ENCODE results near the gene SLC25A51. TPM values are rescaled to one million over a fixed set of nuclear protein-coding genes. Genes with fewer than 3 reads are reported as not detected.

Gene SLC25A51
- polyA plus RNA-seq, 2 of the 4 experiments (the other 2 are of a cell fraction), result 17.2 to 24.3 TPM

GRCh38 chr9:37914701-37915358 is 10.9 kb upstream of the SLC25A51 start:
- FAIRE-seq (no peak), ATAC-seq (no peak), DNase-seq (ENCODE audit: low read depth in 1 of 2, low spot score in 1 of 2) (no peak)
- Histone ChIP-seq H3K27ac (peak overlapping the region in 1 of 2 experiments; percentile 73; a peak in 2 of 6 replicates), H3K4me3 (no peak overlapping the region), H3K9me3 (no peaks in the 10 kb centered on the region), H3K4me1 (peaks cover 19% of the 10 kb centered on the region; the same call in 2 of the 3 replicates), H3K4me2 (no peak overlapping the region)
- TF ChIP-seq POLR2A (IDR thresholded peaks at IDR 0.05; ENCODE audit: low read length), result no peak
- TF ChIP-seq E2F6 (IDR thresholded peaks at IDR 0.05; ENCODE audit: borderline replicate concordance, low read depth), result no peak
- no peak for TF ChIP-seq MAFK (IDR thresholded peaks at IDR 0.05; ENCODE audit: partially characterized antibody)
- no peak for TF ChIP-seq ATOH8 (CRISPR knock-in tag; IDR thresholded peaks at IDR 0.05; ENCODE audit: low read depth)
- TF ChIP-seq TFCP2L1 (CRISPR knock-in tag; IDR thresholded peaks at IDR 0.05), result no peak
- TF ChIP-seq HDAC2 (IDR thresholded peaks at IDR 0.05), result no peak
- no peak for TF ChIP-seq BCL3 (IDR thresholded peaks at IDR 0.05)
- TF ChIP-seq RNF2 (IDR thresholded peaks at IDR 0.05; ENCODE audit: borderline replicate concordance, low read depth), result no peak
- TF ChIP-seq GATA3 (IDR thresholded peaks at IDR 0.05; ENCODE audit: borderline replicate concordance), result no peak
- no peak for TF ChIP-seq HOXB13 (CRISPR knock-in tag; IDR thresholded peaks at IDR 0.05; ENCODE audit: low read depth)
- TF ChIP-seq NFE2L2 (conservative IDR thresholded peaks at IDR 0.05; ENCODE audit: low read length), result no peak
- TF ChIP-seq EHF (CRISPR knock-in tag; IDR thresholded peaks at IDR 0.05), result no peak
- TF ChIP-seq ELK1 (IDR thresholded peaks at IDR 0.05; ENCODE audit: low read depth, low read length), result no peak
- no peak for TF ChIP-seq MAZ (IDR thresholded peaks at IDR 0.05; ENCODE audit: borderline replicate concordance, low read depth, low read length)
- TF ChIP-seq ZC3H11A (IDR thresholded peaks at IDR 0.05), result no peak
- TF ChIP-seq, protein P1, sequence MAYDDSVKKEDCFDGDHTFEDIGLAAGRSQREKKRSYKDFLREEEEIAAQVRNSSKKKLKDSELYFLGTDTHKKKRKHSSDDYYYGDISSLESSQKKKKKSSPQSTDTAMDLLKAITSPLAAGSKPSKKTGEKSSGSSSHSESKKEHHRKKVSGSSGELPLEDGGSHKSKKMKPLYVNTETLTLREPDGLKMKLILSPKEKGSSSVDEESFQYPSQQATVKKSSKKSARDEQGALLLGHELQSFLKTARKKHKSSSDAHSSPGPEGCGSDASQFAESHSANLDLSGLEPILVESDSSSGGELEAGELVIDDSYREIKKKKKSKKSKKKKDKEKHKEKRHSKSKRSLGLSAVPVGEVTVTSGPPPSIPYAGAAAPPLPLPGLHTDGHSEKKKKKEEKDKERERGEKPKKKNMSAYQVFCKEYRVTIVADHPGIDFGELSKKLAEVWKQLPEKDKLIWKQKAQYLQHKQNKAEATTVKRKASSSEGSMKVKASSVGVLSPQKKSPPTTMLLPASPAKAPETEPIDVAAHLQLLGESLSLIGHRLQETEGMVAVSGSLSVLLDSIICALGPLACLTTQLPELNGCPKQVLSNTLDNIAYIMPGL (CRISPR knock-in tag; IDR thresholded peaks at IDR 0.05; ENCODE audit: borderline replicate concordance), result no peak
- no peak for TF ChIP-seq JUNB (IDR thresholded peaks at IDR 0.05)
- TF ChIP-seq NPAS2 (CRISPR knock-in tag; IDR thresholded peaks at IDR 0.05; ENCODE audit: borderline replicate concordance), result no peak
- no peak for TF ChIP-seq RCOR1 (IDR thresholded peaks at IDR 0.05; ENCODE audit: low read depth, low read length)
- TF ChIP-seq KDM1A (IDR thresholded peaks at IDR 0.05; ENCODE audit: low read depth), result no peak
- CTCF ChIA-PET, result interaction anchor here (0.8 to 6.5 kb wide), 53 partner anchors 7 to 518 kb away, joined by 3 to 68 read pairs (median 7); partner anchors contain the start of genes ALDH1B1 and SHB
- POLR2A ChIA-PET, result no interaction called here
- 83% methylated on average over 10 of the region's 11 CpGs for WGBS (ENCODE audit: missing lambda C conversion rate)

GRCh38 chr9:37914154-37914551 is 10.2 kb upstream of the SLC25A51 start:
- no peak for TF ChIP-seq HEYL (CRISPR knock-in tag; IDR thresholded peaks at IDR 0.05)
- TF ChIP-seq, protein P2, sequence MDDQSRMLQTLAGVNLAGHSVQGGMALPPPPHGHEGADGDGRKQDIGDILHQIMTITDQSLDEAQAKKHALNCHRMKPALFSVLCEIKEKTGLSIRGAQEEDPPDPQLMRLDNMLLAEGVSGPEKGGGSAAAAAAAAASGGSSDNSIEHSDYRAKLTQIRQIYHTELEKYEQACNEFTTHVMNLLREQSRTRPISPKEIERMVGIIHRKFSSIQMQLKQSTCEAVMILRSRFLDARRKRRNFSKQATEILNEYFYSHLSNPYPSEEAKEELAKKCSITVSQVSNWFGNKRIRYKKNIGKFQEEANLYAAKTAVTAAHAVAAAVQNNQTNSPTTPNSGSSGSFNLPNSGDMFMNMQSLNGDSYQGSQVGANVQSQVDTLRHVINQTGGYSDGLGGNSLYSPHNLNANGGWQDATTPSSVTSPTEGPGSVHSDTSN (IDR thresholded peaks at IDR 0.05), result no peak
- TF ChIP-seq RNF2 (IDR thresholded peaks at IDR 0.05; ENCODE audit: borderline replicate concordance, low read depth), result no peak
- peak in 1 of 2 experiments; percentile 14; a peak in 3 of 6 replicates for ATAC-seq
- no peak overlapping the region for H3K4me2 ChIP-seq
- H3K9me3 ChIP-seq, result no peaks in the 10 kb centered on the region
- DNase-seq (ENCODE audit: low read depth in 1 of 2, low spot score in 1 of 2), result no peak
- peaks cover 26% of the 10 kb centered on the region for H3K4me1 ChIP-seq
- H3K27ac ChIP-seq, result peak overlapping the region; percentile 7 to 73; a peak in 4 of 6 replicates
- ChIA-PET CTCF (interaction anchor here (0.6 to 6.5 kb wide), 107 partner anchors 8 to 519 kb away, joined by 3 to 68 read pairs (median 6); partner anchors contain the start of genes ALDH1B1, DCAF10, SHB and SLC25A51), POLR2A (interaction anchor here (0.9 to 1.0 kb wide), 2 partner anchors 10 to 103 kb away, joined by 3 to 4 read pairs; partner anchors contain the start of gene SLC25A51)
- H3K4me3 ChIP-seq, result no peak overlapping the region
- FAIRE-seq, result no peak
- WGBS (ENCODE audit: missing lambda C conversion rate), result 84% methylated on average over 6 of the region's 8 CpGs

All from A549 (cell line).